Stimulated activated naive CD8-positive, alpha-beta T cell treated with anti-CD3 and anti-CD28 coated beads, Interleukin-15, Interleukin-2, amounts not matched to agents 100 U/mL and 50 U/mL, for 24 hours (primary cell): Measurements from ENCODE around the gene TAF4.
A peak's percentile ranks its signal among the peaks of the same experiment; 100 is the strongest.
"Not testable (repeated sequence)": the region's sequence is repeated elsewhere in the genome, so short reads cannot be mapped to it uniquely, and the experiment has no call there.

Source experiments
- ATAC-seq: fragments of 150-1000 bp; cut with Tn5 transposase; one replicate; pipeline ENCODE4 v1.10.0; 2021
- DNase-seq: peaks from one replicate; pipeline ENCODE4 v3.0.0; 2021

Gene TAF4

DNA sequence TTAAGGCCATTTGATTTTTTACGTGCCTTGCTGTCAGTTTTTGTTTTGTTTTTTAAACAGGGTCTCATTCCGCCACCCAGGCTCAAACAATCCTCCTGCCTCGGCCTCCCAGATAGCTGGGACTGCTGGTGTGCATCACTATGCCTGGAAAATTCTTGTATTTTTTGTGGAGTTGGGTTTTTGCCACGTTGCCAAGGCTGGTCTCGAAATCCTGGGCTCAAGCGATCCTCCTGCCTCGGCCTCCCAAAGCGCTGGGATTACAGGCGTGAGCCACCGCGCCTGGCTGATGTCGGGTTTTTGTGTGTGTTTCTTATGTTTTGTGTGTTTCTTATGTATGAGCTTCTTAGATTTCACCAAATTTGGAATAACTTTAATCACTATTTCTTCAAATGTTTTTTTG, 104.8 kb downstream of the TAF4 start:
- ATAC-seq (no peak), DNase-seq (no peak)

DNA sequence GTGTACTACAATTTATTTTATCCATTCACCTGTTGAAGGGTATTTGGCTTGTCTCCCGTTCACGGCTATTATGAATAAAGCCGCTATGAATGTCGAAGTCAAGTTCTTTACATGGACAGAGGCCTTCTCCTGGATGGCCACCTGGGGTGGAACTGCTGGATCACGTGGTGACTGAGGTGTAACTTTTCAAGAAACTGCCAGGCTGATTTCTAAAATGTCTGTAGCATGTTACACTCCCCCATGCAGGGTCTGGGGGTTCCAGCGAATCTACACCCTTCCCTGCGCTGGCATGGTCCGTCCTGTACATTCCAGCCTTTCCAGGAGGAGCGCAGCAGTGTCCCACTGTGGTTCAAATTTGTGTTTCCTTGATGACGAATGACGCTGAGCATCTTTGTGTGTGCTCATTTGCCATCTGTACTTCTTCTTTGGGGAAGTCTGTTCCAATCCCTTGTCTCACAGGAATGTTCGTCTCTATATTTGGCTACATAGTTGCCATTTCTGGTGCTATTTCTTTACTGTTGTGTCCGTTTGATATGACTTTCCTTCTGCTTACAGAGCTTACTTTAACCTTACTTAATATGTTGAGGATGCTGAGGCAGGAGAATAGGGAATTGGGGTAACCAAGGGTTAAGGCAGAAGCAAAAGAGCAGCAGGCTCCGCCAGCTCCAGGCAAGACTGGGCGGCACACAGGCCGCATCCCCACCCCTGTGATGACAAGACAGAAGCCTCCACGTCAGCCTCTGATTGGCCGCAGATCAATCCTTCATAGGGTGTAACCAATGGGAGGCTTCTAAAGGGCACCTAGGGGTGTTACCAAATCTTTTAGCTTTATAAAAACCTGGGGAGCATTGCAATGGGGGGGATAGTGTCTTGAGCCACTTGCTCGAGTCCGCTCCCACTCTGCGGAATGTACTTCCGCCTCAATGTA, 106.6 kb downstream of the TAF4 start:
- DNase-seq (no peak), ATAC-seq (no peak)

DNA sequence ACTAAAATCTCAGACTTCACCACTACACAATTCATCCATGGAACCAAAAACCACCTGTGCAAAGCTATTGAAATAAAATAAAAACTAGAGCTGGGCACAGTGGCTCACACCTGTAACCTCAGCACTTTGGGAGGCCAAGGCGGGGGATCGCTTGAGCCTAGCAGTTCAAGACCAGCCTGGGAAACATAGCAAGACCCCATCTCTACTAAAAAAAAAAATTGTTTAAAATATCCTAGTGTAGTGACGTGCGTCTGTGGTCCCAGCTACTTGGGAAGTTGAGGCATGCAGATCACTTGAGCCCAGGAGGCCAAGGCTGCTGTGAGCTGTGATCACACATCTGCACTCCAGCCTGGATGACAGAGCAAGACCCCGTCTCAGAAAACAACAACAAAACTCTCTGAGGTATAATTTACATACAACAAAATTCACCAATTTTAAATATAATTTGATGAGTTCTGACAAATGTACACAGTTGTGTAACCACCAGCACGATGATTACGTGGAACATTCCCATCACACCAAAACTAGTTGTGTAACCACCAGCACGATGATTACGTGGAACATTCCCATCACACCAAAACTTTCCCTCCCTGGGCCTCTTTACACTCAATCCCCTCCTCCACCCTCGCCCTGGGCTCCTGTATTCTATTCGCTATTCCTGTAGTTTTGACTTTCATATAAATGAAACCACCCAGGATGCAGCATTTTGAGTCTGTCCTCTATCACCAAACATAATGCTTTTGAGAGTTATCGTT, 107.5 kb downstream of the TAF4 start:
- ATAC-seq (peak; percentile 32), DNase-seq (no peak)

GRCh38 chr20:61956396-61957342, 109.0 kb downstream of the TAF4 start:
- DNase-seq (no peak), ATAC-seq (no peak)

DNA sequence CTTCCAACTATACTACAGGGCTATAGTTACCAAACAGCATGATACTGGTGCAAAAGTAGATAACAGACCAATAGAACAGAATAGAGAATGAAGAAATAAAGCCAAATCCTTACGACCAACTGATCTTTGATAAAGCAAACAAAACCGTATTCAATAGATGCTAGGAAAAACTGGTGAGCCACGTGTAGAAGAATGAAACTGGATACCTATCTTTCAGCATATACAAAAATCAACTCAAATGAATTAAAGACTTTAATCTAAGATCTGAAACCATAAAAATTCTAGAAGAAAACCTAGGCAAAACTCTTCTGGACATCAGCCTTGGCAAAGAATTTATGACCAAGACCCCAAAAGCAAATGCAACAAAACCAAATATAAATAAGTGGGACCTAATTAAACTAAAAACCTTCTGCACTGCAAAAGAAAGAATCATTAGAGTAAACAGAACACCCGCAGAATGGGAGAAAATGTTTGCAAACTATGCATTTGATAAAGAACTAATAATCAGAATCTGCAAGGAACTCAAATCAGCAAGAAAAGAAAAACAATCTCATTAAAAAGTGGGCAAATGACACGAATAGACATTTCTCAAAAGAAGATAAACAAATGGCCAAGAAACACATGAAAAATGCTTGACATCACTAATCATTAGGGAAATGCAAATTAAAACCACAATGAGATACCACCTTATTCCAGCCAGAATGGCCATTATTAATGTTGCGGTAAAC, 109.8 kb downstream of the TAF4 start:
- DNase-seq = no peak
- no peak for ATAC-seq

GRCh38 chr20:61954276-61955021, 111.2 kb downstream of the TAF4 start:
- DNase-seq = no peak
- no peak for ATAC-seq

- ATAC-seq = no peak
- DNase-seq = no peak
These were observed 112.4 kb downstream of the TAF4 start for GRCh38 chr20:61953037-61954021.

DNA sequence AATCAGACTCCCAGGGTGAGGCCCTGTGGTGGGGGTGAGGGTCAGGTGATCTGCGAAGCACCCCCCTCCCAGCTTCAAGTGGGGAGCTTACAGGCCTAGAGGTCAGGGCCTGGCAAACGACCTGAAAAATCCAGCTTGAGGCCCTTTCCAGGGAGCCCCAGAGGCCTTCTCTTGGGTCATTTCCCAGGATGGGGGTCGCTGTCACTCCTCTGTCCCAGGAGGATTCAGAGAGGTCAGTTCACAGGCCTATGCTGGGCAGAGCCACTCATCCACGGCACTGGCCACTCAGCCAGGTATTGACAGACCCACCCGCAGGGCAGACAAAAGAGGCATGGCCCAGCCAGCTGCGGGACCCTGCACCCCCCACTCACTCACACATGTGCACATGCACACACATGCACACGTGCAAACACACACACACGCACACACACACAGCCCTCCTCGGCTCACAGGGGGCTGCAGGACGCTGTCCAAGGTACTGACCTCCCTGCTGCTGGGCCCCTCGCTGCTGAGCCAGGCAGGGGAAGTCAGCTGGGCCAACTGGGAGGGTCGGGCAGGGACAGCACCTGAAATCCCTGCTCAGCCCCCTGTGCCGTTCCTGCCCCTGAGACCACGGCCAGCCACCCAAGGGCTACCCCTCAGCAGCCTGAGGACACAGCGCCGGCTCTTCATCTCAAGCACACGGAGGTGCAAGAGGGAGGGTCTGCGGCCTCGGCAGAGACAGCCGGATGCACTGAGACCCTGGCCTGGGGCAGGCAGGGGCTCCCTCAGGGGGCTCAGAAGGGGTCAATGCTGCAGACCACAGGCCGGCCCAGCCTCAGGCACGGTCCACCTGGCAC, 113.8 kb downstream of the TAF4 start:
- DNase-seq (no peak), ATAC-seq (no peak)

GRCh38 chr20:61950641-61951071, 115.0 kb downstream of the TAF4 start:
- no peak for DNase-seq
- no peak for ATAC-seq

DNA sequence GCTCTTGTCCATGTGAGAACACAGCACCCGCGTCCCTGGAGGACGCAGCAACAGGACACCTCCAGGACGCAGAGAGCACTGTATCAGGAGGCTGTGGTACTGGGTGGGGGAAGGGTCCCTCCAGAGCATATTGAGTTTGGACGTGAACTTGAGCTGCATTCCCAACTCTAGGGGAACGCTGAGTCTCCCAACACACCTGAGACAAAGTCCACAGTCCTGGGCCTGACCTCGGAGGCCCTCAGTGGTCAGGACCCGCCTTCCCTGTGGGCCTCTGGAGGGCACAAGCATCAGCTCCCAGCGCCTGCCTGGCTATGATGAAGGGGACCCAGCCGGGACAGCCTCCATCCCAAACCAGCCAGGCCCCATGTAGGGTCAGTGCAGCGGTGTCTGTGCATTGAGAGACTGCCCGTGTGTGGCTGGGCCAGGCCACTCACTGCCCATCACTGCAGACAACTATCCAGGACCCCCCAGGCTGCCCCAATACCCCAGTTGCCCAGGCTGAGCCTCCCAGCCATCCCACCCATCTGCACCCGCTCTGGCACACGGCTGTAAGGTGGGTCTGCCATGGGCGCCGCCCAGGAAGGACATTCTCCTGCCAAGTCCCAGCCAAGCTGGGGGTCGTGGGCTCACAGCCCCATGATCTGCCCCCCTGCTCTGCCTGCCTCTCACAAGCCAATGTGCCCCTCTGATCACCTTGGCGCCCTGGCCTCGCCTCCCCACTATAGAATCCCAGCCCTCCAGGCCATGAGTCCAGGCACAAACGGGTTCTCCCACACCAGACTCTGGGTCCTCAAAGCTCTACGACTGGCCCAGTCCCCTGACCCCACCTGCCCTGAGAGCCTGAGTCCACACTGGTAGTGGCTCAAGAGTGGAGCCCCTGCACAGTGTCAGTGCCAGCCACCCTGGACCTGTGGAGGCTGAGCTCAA, 115.7 kb downstream of the TAF4 start:
- ATAC-seq (no peak), DNase-seq (no peak)

DNA sequence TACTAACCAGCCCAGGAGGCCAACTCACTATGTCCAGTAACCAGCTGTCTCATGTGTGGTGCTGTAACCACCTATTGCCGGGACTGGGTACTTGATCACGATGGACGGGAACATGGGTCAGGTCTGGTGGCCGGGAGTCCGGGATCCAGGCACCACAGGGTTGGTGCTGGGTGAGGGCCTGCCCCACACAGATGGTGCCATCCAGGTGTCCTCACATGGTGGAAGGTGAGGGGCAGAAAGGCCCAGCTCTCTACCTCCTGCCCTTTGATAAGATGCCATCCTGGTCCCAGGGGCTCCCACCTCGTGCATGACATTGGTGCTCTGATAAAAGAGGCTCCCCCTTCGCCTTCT, 116.3 kb downstream of the TAF4 start:
- no peak for ATAC-seq

GRCh38 chr20:61948586-61949362, 116.9 kb downstream of the TAF4 start:
- DNase-seq (no peak), ATAC-seq (no peak)

More for the DNA sequence above, 116.3 kb downstream of the TAF4 start:
- DNase-seq = no peak

DNA sequence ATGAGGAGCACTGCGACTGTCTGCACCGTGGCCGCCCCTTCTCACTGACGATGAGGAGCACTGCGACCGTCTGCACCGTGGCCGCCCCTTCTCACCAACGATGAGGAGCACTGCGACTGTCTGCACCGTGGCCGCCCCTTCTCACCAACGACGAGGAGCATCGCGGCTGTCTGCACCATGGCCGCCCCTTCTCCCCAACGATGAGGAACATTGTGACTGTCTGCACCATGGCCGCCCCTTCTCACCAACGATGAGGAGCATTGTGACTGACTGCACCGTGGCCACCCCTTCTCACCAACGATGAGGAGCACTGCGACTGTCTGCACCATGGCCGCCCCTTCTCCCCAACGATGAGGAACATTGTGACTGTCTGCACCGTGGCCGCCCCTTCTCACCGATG, 117.6 kb downstream of the TAF4 start:
- not testable (repeated sequence) for DNase-seq, ATAC-seq

- not testable (repeated sequence) for DNase-seq, ATAC-seq
These were observed 120.2 kb downstream of the TAF4 start for GRCh38 chr20:61945495-61945894.

DNA sequence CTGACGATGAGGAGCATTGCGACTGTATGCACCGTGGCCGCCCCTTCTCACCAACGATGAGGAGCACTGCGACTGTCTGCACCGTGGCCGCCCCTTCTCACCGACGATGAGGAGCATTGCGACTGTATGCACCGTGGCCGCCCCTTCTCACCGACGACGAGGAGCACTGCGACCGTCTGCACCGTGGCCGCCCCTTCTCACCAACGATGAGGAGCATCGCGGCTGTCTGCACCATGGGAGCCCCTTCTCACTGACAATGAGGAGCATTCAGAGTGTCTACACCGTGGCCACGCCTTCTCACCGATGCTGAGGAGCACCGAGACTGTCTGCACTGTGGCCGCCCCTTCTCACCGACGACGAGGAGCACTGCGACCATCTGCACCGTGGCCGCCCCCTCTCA, 120.7 kb downstream of the TAF4 start:
- not testable (repeated sequence) for ATAC-seq, DNase-seq

DNA sequence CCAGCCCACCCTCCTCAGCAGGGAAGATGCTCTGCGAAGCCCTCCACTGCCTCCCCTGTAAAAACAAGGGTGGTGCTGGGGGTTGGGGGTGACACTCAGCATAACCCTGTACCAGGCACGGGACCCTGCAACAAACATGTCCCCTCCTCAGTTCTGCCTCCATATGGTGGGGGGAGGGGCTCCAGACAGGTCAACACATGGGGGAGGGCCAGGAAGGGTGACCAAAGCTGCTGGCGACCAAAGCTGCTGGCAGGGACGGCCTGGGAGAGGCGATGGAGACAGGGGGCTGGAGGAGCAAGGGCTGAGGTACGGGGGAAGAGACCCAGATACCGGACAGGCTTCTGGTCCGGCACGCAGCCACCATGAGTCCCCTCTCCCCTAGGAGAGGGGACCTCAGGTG, 123.2 kb downstream of the TAF4 start:
- no peak for DNase-seq
- ATAC-seq = no peak
